Lung microvascular endothelial cell (primary cell): ENCODE measurements around the gene ZNG1A. TPM values are rescaled to one million over a fixed set of nuclear protein-coding genes. Genes with fewer than 3 reads are reported as not detected.
"Not testable (repeated sequence)": the region's sequence is repeated elsewhere in the genome, so short reads cannot be mapped to it uniquely, and the experiment has no call there.

ENCODE experiments used
- DNase-seq, 2 donors: peaks; one replicate each; pipeline versions ENCODE4 v3.0.0 to v3.0.0-alpha.2; 2010; ENCODE audit warnings: low read depth in 2 of 2
- total RNA-seq: library from RNA; depleted of rRNA; stranded (reverse); fragments of >200 nt; gene quantifications from 2 replicates; pipeline ENCODE4 v1.2.1, GENCODE V29; 2014

ZNG1A gene
- total RNA-seq, result 10.7 and 20.9 TPM in 2 replicates

GRCh38 chr9:178970-179383, at the start of gene ZNG1A:
Gene ZNG1A (minus strand): TSS chr9:179056. CDS start chr9:178969, 87 bp downstream.
- DNase-seq, result peak; percentile 40 to 86

- peak in 1 of 2 donors; percentile 72 for DNase-seq
Observed at GRCh38 chr9:227860-228259, 49.0 kb upstream of the ZNG1A start.

GRCh38 chr9:224582-225520, 46.0 kb upstream of the ZNG1A start:
- DNase-seq, result no peak

DNA sequence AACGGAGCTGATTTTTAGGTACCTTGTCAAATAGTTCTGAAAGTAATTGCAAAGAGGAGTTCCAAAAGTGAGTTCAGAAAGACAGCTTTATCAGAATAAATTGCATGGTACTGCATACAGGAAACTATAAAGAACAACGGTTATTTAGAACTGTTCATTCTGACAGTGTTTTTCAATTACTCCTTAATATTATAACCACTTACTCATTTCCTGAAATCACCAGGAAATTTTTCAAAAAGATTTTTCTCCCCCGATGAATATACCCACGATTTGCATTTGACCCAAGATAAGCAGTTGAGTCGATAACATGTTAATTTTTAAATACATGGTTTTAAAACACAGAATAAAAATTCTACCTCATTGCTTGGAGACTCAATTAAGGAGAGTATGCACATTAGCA, 45.2 kb upstream of the ZNG1A start:
- DNase-seq, result peak in 1 of 2 donors; percentile 21

DNA sequence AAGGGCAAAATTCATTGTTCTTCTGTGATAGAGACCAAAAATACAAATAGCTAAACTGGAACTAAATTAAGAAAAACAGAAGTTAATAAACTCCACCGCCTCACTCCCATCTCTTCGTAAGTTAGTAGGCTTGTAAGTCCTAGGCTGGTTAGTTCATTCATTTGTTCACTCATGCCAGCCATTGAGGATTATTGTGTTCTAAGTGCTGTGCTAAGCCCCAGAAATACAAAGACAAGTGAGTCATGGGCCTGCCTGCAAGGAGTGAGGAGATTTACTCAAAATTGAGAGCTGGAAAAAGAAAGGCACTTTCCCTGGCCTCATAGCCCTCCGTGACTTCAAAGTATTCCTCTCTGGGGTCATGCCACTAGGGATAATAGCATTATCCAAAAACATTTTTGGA, 44.3 kb upstream of the ZNG1A start:
- DNase-seq, result peak in 1 of 2 donors; percentile 40

DNA sequence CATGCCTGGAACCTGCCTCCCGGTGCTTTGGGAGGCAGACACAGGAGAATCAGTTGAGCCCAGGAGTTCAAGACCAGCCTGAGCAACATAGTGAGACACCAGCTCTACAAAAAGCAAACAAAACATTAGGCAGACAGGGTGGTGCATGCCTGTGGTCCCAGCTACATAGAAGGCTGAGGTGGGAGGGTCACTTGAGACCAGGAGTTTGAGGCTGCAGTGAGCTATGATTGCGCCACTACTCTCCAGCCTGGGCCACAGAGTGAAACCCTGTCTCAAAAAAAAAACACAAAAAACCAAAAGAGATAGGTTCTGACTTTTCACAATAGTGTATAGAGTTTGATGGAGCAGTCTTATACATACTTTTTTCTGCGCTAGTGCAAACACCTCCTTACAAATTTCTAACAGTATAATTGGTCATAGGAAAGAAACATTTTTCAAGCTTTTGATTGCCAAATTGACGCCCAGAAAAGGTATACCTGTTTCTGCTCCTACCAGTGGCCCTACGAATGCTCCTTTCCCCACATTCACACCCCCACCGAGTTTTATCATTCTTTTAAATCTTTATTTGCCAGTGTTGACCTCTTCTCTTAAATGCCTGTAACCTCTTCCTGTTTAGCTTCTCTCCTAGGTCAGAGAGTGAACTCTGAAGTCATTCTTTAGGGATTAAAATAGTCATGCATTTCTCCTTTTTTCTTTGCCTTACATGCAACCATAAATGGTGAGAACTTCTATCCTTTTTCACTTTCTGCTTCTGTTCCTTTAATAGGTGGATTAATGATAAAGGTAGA, 43.3 kb upstream of the ZNG1A start:
- no peak for DNase-seq

GRCh38 chr9:219670-220365, 41.0 kb upstream of the ZNG1A start:
- DNase-seq, result no peak

- DNase-seq, result not testable (repeated sequence)
Observed at GRCh38 chr9:219036-219435, 40.2 kb upstream of the ZNG1A start.

GRCh38 chr9:217950-218349, 39.1 kb upstream of the ZNG1A start:
- DNase-seq, result no peak

DNA sequence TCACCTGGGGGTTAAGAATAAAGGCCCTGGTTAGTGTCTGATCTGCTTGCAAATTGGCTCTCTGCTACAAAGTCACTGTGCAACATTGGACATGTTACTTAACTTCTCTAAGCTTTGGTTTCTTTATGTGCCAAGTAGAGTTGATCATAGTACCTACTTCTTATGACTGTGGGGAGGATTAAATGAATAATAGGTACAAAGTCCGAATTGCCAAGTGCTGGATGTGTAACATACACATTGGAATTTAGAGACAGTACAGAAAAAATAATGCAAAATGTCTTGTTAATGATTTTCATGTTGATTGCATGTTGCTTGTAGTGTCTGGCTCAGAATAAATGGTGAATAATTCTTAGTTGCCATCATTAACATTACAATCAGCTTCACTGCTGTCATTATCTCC, 38.0 kb upstream of the ZNG1A start:
- DNase-seq, result no peak

DNA sequence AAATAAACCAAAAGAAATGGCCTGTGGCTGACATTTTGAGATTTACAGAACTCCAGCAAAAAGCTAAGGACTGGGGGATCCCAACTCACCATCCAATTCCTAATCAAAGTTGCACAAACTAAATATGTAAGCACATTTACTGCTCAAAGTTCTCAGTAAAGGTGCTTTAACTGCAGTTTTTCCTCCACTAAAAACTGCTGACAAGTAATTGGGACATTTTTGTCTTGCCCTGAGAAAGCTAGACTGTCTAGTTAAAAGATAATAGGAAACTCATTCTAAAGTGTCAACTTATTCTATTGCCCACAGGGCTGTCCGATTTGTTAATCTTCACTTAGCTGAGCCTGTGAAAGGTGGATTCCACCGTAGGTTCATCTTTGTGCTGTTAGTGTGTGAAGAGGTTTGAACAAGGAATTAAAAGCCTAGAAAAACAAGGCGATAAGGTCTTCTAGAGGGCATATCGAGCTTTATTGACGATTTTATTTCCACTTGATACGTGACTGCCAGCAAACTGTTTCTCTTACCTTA, 36.8 kb upstream of the ZNG1A start:
- no peak for DNase-seq

- peak; percentile 79 to 84 for DNase-seq
Observed at GRCh38 chr9:214648-215493, 36.0 kb upstream of the ZNG1A start, which contains the start of gene DOCK8. Gene DOCK8 (plus strand): TSS chr9:214865. CDS start chr9:214977, 112 bp downstream.

DNA sequence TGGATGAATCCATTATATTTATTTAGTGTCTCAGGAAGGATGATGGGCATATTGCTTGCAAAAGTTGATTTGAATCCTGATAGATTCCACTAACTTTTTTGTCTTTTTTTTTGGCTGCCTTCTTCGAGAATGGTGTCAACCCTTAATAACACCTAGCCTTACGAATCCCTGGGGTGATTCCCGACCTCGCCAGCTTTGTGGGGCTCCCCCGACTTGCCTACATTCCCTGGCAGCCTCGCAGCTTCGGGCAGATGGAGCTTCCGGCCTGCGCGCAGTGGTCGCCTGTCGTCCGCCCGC, 35.4 kb upstream of the ZNG1A start:
- DNase-seq, result no peak

DNA sequence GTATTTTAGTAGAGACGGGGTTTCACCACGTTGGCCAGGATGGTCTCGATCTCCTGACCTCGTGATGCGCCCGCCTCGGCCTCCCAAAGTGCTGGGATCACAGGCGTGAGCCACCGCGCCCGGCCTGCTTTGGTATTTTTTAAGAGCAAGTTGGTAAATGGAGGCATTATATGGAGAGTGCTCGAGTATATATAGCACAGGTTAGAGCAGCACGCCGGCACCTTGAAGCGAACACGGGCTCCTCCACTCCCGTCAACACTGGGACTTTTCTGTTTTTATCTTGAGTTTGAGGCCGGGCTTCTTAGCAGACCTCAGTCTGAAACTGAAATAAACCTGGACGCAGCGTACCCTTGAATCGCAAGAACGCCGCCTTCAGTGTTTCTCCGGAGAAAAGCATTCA, 35.0 kb upstream of the ZNG1A start:
- not testable (repeated sequence) for DNase-seq

- no peak for DNase-seq
Observed at GRCh38 chr9:212297-212696, 33.4 kb upstream of the ZNG1A start.

- DNase-seq, result no peak
Observed at GRCh38 chr9:211557-211956, 32.7 kb upstream of the ZNG1A start.

GRCh38 chr9:211036-211435, 32.2 kb upstream of the ZNG1A start:
- DNase-seq, result peak in 1 of 2 donors; percentile 24

- peak in 1 of 2 donors; percentile 73 for DNase-seq
Observed at GRCh38 chr9:209143-209758, 30.4 kb upstream of the ZNG1A start.

GRCh38 chr9:206481-206880, 27.6 kb upstream of the ZNG1A start:
- no peak for DNase-seq

DNA sequence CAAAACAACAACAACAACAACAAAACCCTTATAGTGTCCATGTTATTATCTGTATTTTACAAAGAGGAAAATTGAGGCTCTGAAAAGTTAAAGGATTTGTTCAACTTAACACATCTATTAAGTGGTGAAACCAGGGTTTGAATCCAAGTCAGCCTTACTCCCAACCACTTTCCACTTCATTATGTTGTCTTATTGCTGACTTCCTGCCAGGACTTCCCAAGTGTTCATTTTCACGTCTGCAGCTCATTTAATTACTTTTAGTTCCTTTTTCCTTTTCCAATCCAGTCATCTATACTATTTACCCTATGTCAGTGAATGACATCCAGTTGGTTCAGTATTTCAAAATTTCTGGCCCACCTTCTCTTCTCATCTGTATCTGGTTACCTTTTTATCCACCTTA, 20.7 kb upstream of the ZNG1A start:
- not testable (repeated sequence) for DNase-seq
